NCI-H446 treated with DMSO at 0.1 percent for 48 hours (cell line): ENCODE results near the gene SLC31A1.

Experiments
- DNase-seq: peaks from one replicate; lab custom pipeline; 2025; lab: John Stamatoyannopoulos, UW

SLC31A1 gene

GRCh38 chr9:113306566-113306965 is 85.2 kb downstream of the SLC31A1 start:
- no peak for DNase-seq

GRCh38 chr9:113307396-113307975 is 86.1 kb downstream of the SLC31A1 start:
- no peak for DNase-seq

GRCh38 chr9:113309204-113309813 is 88.0 kb downstream of the SLC31A1 start:
- no peak for DNase-seq

DNA sequence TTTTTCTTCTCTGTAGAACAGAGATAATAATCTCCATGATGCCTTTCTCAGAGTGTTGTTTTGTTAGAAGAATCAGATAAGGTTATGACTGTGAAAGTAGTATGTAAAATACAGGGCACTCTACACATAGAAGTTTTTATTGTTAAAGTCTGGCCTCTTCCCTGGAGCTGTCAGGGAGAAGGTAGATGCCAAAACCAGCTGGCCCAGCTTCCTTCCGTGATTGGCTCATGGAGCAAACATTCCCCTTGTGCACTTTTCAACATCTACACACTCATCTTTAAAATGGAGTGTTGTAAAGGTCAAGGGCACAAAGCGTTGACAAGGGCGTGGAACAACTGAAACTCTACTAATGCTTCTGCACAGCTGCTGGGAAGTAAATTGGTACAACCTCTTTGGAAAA is 89.2 kb downstream of the SLC31A1 start:
- no peak for DNase-seq

GRCh38 chr9:113311961-113312360 is 90.6 kb downstream of the SLC31A1 start:
- no peak for DNase-seq

GRCh38 chr9:113313261-113313660 is 91.9 kb downstream of the SLC31A1 start:
- no peak for DNase-seq
